Body of pancreas (tissue), 4 donors: ENCODE results near the gene ARHGAP30.

Source experiments
- CTCF ChIP-seq, 7 experiments: fragments of 450-650 bp in 4 of 7; fragments of 200-600 bp in 3 of 7; sonication (generic) in 3 of 7; IDR thresholded peaks; one replicate each; pipeline ENCODE4 v1.5.1; 2016 to 2019; ENCODE audit warnings: antibody characterized with exemption in 7 of 7
- POLR2A ChIP-seq, 3 donors: fragments of 450-650 bp; IDR thresholded peaks; one replicate each; pipeline ENCODE4 v1.6.1; 2016; ENCODE audit warnings: antibody characterized with exemption in 3 of 3, mild to moderate bottlenecking in 2 of 3

GRCh38 chr1:161033751-161034150, 35.9 kb downstream of the ARHGAP30 start:
- TF ChIP-seq CTCF (IDR thresholded peaks at IDR 0.05) (no peak), POLR2A (IDR thresholded peaks at IDR 0.05) (no peak)
